HG02885 (cell line): ENCODE results near the gene HMOX2.
A peak's percentile ranks its signal among the peaks of the same experiment; 100 is the strongest.

Experiments
- ATAC-seq: cut with Tn5 transposase; IDR thresholded peaks from one replicate; pipeline ENCODE4 v1.9.1; 2021; ENCODE audit warnings: mild to moderate bottlenecking; ENCODE audit not compliant: unreplicated experiment, poor library complexity

Gene HMOX2

GRCh38 chr16:4475880-4476788 is at the start of gene HMOX2:
Gene HMOX2 (plus strand): TSS chr16:4476398. CDS start chr16:4505525, 29,127 bp downstream.
- peak; percentile 84 for ATAC-seq

GRCh38 chr16:4426722-4427372 is 49.4 kb upstream of the HMOX2 start:
- no peak for ATAC-seq

DNA sequence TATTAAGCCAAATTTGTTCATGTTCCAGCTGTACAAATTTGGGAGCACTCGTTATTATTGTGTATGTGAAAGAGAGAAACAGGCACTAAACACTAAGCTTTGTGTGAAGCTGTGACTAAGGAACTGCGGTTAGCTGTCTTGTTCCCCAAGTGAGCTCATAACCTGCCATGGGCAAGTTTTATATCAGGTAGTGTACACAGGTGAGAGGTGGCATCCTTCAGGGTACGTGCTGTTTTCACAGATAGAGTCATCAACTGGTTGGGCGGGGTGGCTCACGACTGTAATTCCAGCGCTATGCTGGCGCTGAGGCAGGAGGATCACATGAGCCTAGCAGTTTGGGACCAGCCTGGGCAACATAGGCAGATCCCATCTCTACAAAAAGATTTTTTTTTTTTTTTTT is 47.7 kb upstream of the HMOX2 start:
- ATAC-seq: no peak

GRCh38 chr16:4431023-4431422 is 45.2 kb upstream of the HMOX2 start:
- no peak for ATAC-seq

- no peak for ATAC-seq
Observed at GRCh38 chr16:4433228-4433627, 43.0 kb upstream of the HMOX2 start.

- no peak for ATAC-seq
Observed at GRCh38 chr16:4433914-4434787, 42.0 kb upstream of the HMOX2 start.

DNA sequence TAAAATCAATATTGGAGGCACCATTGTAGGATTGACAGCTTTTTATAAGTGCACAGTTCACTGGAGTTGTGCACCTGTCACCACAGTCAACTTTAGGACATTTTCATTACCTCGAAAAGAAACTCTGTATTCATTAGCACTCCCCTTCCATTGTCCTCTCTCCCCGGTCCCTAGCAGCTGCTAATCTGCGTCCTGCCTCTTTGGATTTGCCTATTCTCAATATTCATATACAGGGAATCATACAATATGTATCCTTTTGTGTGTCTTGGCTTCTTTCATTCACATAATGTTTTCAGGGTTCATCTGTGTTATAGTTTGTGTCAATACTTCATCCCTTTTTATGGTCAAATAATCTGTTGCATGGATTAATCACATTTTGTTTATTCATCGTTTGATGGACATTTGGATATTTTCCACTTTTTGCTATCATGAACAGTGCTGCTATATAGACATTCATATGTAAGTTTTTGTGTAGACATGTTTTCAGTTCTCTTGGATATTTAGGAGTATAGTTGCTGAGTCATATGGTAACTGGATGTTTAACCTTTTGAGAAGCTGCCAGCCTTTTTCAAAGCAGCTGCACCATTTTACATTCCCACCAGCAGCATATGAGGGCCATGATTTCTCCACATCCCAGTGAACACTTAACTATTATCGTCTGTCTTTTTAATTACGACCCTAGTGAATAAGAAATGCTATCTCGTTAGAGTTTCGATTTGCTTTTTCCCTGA is 40.7 kb upstream of the HMOX2 start:
- ATAC-seq: no peak

- no peak for ATAC-seq
Observed at GRCh38 chr16:4437366-4437765, 38.8 kb upstream of the HMOX2 start.

DNA sequence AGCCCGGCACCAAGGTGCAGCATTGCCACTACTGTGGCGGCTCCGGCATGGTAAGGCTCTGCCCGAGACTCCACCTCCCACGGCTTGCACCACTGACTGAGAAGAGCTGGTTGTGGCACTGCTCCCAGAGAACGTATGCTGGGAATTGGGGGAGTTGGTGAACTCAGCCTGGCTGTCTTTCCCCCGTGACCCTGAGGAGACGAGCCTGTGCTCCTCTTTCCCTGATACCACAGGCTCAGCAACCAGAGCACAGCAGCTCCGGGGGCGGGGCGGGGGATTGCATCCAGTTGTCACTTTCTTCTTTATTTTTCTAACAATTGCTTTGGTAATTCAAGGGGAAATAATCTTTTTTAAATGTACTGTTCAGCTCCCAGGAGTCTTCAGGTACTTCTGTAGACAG is 33.8 kb upstream of the HMOX2 start:
- ATAC-seq: no peak

DNA sequence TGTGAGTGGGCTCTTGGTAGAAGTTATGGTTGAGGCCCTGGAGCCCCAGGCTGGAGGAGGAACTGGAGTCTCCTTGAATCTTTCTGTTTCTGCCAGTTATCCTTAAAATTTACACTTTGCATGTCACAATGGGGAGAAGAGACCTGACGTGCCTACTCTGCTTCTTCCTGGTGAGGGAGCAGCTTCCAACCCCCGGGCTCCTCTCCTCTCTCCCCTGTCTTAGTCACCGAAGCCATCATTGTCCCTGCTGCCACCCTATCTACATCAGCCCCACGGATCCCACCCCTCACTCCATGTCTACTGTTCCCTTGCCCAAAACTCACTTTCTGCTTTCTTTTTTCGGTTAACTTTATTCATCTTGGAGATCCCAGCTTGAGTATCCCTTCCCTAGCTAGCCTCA is 32.9 kb upstream of the HMOX2 start:
- no peak for ATAC-seq

DNA sequence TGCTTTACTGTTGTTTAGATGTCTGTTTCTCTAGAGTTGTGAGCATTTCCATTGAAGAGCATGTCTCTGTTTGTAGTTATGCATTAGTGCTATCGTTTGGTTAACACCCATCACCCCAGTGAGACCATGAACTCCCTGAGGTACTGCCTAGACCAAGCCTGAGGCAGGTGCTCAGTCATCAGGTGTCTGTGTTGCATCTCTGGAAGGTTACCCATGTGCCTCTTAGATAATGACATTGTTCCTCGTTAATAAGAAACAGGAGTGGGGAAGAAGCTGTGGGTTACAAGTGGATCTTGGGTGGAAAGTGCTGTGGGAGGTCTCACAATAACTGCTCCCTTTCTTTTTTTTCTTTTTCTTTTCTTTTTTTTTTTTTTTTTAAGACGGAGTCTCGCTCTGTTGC is 32.2 kb upstream of the HMOX2 start:
- ATAC-seq: no peak

- no peak for ATAC-seq
Observed at GRCh38 chr16:4450430-4450829, 25.8 kb upstream of the HMOX2 start.

DNA sequence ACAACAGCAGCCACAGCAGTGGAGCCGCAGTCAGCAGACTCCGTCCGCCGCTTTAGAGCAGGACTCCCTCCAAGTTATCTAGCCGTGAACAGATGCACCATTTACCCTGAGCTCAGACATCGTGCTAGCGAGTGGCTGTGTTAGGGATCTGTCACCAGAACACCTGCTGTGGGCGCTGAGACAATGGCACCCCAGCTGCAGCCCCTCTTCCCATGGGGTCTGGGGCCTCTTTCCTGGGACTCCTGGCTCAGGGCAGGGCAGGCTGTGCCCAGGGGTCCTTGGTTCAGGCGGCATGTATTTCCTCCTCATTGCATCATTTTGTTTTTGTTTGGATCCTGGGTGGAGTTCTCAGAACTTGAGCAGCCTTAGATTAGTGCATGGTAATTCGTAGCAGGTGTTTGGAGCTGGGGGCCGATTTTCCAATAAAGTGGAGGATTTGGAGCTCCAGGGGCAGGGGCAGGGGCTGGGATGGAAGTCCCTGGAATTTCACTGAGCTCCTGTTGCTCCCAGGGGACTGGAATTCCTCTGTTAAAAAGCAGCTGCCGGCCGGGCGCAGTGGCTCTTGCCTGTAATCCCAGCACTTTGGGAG is 25.2 kb upstream of the HMOX2 start:
- no peak for ATAC-seq

DNA sequence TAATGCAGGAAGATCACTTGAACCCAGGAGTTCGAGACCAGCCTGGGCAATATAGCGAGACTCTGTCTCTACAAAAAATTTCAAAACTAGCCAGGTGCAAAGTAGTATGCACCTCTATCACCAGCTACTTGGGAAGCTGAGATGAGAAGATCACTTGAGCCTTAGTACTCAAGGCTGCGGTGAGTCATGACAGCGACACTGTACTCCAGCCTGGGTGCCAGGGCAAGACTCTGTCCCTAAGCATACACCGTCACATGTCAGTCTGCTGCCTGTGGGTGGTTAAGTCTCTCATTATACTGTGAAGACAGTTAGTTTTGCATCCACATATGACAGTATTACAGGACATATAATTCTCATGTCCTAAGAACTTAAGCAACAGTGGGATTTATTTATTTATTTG is 23.5 kb upstream of the HMOX2 start:
- ATAC-seq: no peak

- ATAC-seq: no peak
Observed at GRCh38 chr16:4454623-4455022, 21.6 kb upstream of the HMOX2 start.

DNA sequence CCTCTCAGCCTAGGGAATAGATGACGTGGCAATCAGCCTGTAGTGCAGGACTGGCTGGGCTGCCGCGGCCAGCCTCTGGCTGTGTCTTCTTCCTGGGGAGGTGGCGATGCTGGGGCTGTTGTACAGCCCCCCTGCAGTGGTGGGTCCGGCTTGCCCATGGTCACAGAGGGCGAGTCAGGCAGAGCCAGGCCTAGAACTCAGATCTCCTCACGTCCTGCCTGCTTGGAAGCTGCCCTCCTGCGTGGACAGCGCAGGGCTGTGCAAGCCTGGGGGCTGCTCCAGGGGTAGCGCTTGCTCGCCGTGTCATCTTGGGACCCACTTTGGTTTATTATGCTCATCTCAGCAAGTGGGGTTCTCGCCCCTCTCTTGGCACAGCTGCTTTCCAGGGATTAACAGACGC is 21.1 kb upstream of the HMOX2 start:
- ATAC-seq: no peak

DNA sequence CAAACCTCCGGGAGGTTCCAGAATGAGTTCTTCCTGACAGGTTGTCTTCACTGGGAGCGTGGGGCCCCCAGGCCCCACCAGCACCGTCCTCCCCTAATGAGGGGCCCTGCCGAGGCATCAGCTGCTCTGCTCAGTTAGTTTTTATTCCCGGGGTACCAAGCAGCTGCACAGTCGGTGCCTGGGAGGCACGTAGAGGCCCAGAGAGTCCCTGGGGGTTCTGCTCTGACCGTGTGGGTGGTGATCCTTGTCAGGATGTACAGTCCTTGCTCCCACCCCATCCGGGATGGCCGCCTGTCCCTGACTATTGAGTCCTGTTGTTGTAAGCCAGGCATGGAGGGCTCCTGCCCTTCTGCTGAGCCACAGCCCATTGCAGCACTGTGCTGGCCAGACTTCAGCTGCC is 20.2 kb upstream of the HMOX2 start:
- ATAC-seq: no peak

DNA sequence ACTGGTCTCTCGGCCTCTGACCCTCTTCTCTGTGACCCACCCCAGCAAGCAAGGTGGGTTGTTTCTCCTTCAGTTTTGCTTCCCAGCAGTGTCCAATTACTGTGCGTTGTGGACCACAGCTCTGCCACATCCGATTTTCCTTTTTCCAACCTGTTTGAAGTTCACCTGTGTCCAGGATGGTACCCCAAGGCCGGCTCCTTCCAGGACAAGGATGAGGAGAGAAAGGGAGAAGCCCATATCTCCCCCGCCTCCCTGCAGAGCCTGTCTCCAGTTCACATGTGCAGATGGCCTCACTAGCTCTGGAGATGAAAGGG is 15.3 kb upstream of the HMOX2 start:
- no peak for ATAC-seq

- no peak for ATAC-seq
Observed at GRCh38 chr16:4461250-4462085, 14.7 kb upstream of the HMOX2 start.
